HepG2 (cell line): ENCODE measurements around the gene LRBA. TPM values are rescaled to one million over a fixed set of nuclear protein-coding genes. Genes with fewer than 3 reads are reported as not detected.

Experiments used
- ATAC-seq: fragments of 200-7000 bp; cut with Tn5 transposase; 3 replicates; pipeline ENCODE4 v1.9.1; 2020; ENCODE audit warnings: mild to moderate bottlenecking, moderate library complexity
- BruUV-seq: library from RNA; stranded (reverse); fragments of 400-500 nt; replicated peaks from 2 replicates; lab custom pipeline; 2021; lab: Mats Ljungman, UMichigan
- CTCF ChIA-PET: fragments of 300-600 bp; formaldehyde crosslinking; extraction: SDS; loops from one replicate; lab custom pipeline; 2021; ENCODE audit warnings: low total read pairs, inconsistent platforms, low intra/inter-chr PET ratio; lab: Yijun Ruan, JAX
- POLR2A ChIA-PET: fragments of 350-600 bp; sonication (Branson Sonifier 250); formaldehyde crosslinking; loops from one replicate; lab custom pipeline; 2020; ENCODE audit warnings: antibody characterized with exemption, inconsistent platforms; lab: Yijun Ruan, JAX
- DNase-seq: peaks from one replicate; pipeline ENCODE4 v3.0.0-alpha.2; 2015; ENCODE audit warnings: low spot score
- FAIRE-seq: peaks from 3 replicates; lab custom pipeline; 2011; peaks lifted over from hg19 to GRCh38; lab: Jason Lieb, UNC
- H2AFZ ChIP-seq: one replicate; pipeline ENCODE4 v1.6.1; 2011; ENCODE audit warnings: low read length, inconsistent platforms
- H3K27ac ChIP-seq: fragments of 300-600 bp; 3 replicates; pipeline ENCODE4 v1.8.0; 2011; ENCODE audit warnings: mixed run types, mild to moderate bottlenecking, mixed read lengths, low read length, inconsistent platforms; ENCODE audit not compliant: insufficient read depth; ENCODE audit errors: extremely low read length
- H3K27me3 ChIP-seq, 2 experiments: fragments of 200-600 bp in 1 of 2; 2 replicates in 1 of 2; 3 replicates in 1 of 2; pipeline versions ENCODE4 v1.6.0 to v1.8.0; 2011; ENCODE audit warnings: low read length in 2 of 2, mild to moderate bottlenecking in 2 of 2, moderate library complexity in 2 of 2, inconsistent platforms in 1 of 2; ENCODE audit not compliant: insufficient read depth in 2 of 2, control insufficient read depth in 1 of 2
- H3K36me3 ChIP-seq, 2 experiments: fragments of 200-600 bp in 1 of 2; replicated peaks in 1 of 2; 2 replicates in 1 of 2; 3 replicates in 1 of 2; pipeline versions ENCODE4 v1.5.1 to v1.8.0; 2011; ENCODE audit warnings: low read length in 2 of 2, inconsistent platforms in 1 of 2; ENCODE audit not compliant: insufficient read depth in 2 of 2, control insufficient read depth in 1 of 2
- H3K4me1 ChIP-seq: 2 replicates; pipeline ENCODE4 v1.5.1; 2012; ENCODE audit warnings: low read length, inconsistent platforms; ENCODE audit not compliant: insufficient read depth
- H3K4me2 ChIP-seq: 2 replicates; pipeline ENCODE4 v1.6.0; 2011; ENCODE audit warnings: low read depth, low read length, inconsistent platforms
- H3K4me3 ChIP-seq, 3 experiments: fragments of 200-600 bp in 1 of 3; sonication (generic), shearing (Covaris generic) in 1 of 3; replicated peaks in 1 of 3; 2 replicates each; pipeline ENCODE4 v1.5.1; 2011 to 2016; ENCODE audit warnings: low read length in 3 of 3, inconsistent platforms in 2 of 3, low read depth in 2 of 3, mild to moderate bottlenecking in 2 of 3, control low read depth in 1 of 3, mixed read lengths in 1 of 3; ENCODE audit not compliant: insufficient read depth in 1 of 3
- H3K79me2 ChIP-seq: one replicate; pipeline ENCODE4 v1.6.1; 2011; ENCODE audit warnings: low read length, inconsistent platforms; ENCODE audit not compliant: insufficient read depth
- H3K9ac ChIP-seq: 2 replicates; pipeline ENCODE4 v1.6.0; 2011; ENCODE audit warnings: mild to moderate bottlenecking, low read depth, low read length, inconsistent platforms; ENCODE audit not compliant: insufficient read depth
- H3K9me3 ChIP-seq: 2 replicates; pipeline ENCODE4 v1.5.1; 2012; ENCODE audit warnings: mild to moderate bottlenecking, low read length
- H4K20me1 ChIP-seq: 2 replicates; pipeline ENCODE4 v1.6.0; 2011; ENCODE audit warnings: inconsistent platforms, mild to moderate bottlenecking, low read length, moderate library complexity; ENCODE audit not compliant: insufficient read depth
- SNAPC4 ChIP-seq: sonication (generic); formaldehyde crosslinking; IDR thresholded peaks from 2 replicates; pipeline ENCODE4 v1.4.0; 2020; ENCODE audit warnings: mild to moderate bottlenecking, missing genetic modification reagents
- ZNF326 ChIP-seq: sonication (generic); formaldehyde crosslinking; IDR thresholded peaks from 2 replicates; pipeline ENCODE4 v1.4.0; 2020; ENCODE audit warnings: missing genetic modification reagents, borderline replicate concordance
- ZNF333 ChIP-seq: sonication (generic); formaldehyde crosslinking; IDR thresholded peaks from 2 replicates; pipeline ENCODE4 v1.4.0; 2020; ENCODE audit warnings: mild to moderate bottlenecking, missing genetic modification reagents, borderline replicate concordance
- ZNF605 ChIP-seq: sonication (generic); formaldehyde crosslinking; IDR thresholded peaks from 2 replicates; pipeline ENCODE4 v1.8.0; 2022; ENCODE audit warnings: mild to moderate bottlenecking, missing genetic modification reagents
- WGBS: methylation state at CpG from one replicate; pipeline ENCODE4 v1.1.6; 2017; ENCODE audit warnings: low lambda C conversion rate; 5-methylcytosine and 5-hydroxymethylcytosine counted together
- in situ Hi-C: cut with HindIII; loops from 2 replicates; pipeline ENCODE4 v1.10.0; 2017; ENCODE audit warnings: low pct_unique_long_range_greater_than_20kb; ENCODE audit not compliant: extremely low pct_ligation_motif_present
- intact Hi-C: fragments of 100-400 bp; cut with micrococcal nuclease; formaldehyde crosslinking; loops from one replicate; pipeline ENCODE4 v1.10.0; 2022; ENCODE audit not compliant: unreplicated experiment
- polyA plus RNA-seq, 8 experiments: library from polyadenylated mRNA; depleted of rRNA in 3 of 8; stranded (reverse) in 7 of 8; unstranded in 1 of 8; fragments of >200 nt; fragmentation: Illumina TruSeq in 4 of 8; extraction: Trizol in 4 of 8; gene quantifications; 2 replicates each; pipeline versions ENCODE4 v1.2.1 to v1.2.3, GENCODE V29; 2011 to 2016; ENCODE audit warnings: low read depth in 4 of 8, missing spikeins in 1 of 8, mixed read lengths in 1 of 8; ENCODE audit not compliant: insufficient read depth in 1 of 8
- total RNA-seq, 5 experiments: library from RNA; depleted of rRNA; stranded (reverse); fragments of >200 nt; fragmentation: Illumina TruSeq; extraction: Trizol; gene quantifications; 2 replicates each; pipeline ENCODE4 v1.2.3, GENCODE V29; 2016; ENCODE audit warnings: low read depth in 1 of 5

The LRBA gene
- total and polyA plus RNA-seq, 2 of the 13 experiments (the other 11 are each of a cell fraction or from before 2014, with no cell fraction given), result 21.0 to 37.2 TPM

- TF ChIP-seq SNAPC4 (CRISPR knock-in tag) (no peak), ZNF333 (CRISPR knock-in tag) (no peak), ZNF605 (CRISPR knock-in tag) (no peak)
Measured at GRCh38 chr4:150888625-150889024, 126.5 kb downstream of the LRBA start (continued).

GRCh38 chr4:150888217-150888616 lies 126.9 kb downstream of the LRBA start:
- no TSS peak for BruUV-seq
- WGBS, result 49% methylated on average over 1 of the region's 1 CpG

More at GRCh38 chr4:150888217-150888616, 126.9 kb downstream of the LRBA start:
- ATAC-seq (no peak), FAIRE-seq (no peak), DNase-seq (no peak)
- TF ChIP-seq ZNF326, result no peak
- intact Hi-C loops (no loop called here), in situ Hi-C loops (no loop called here)
- Histone ChIP-seq H4K20me1 (no peaks in the 10 kb centered on the region), H3K27me3 (no peaks in the 10 kb centered on the region), H3K27ac (no peak overlapping the region), H3K4me2 (no peak overlapping the region), H3K4me3 (no peak overlapping the region), H3K36me3 (peaks cover 0 to 3% of the 10 kb centered on the region in 2 experiments; a peak in 1 of 5 replicates), H3K79me2 (no peaks in the 10 kb centered on the region), H3K9me3 (no peaks in the 10 kb centered on the region), H3K4me1 (no peaks in the 10 kb centered on the region), H2AFZ (no peak overlapping the region), H3K9ac (no peak overlapping the region)
- CTCF ChIA-PET, result no interaction called here
- POLR2A ChIA-PET, result no interaction called here
